Mucosa of stomach (tissue), 1 donor: ENCODE results near the gene FOXK1.
A peak's percentile ranks its signal among the peaks of the same experiment; 100 is the strongest.
"Not testable (repeated sequence)": the region's sequence is repeated elsewhere in the genome, so short reads cannot be mapped to it uniquely, and the experiment has no call there.

ENCODE experiments used
- H3K27me3 ChIP-seq: one replicate; pipeline ENCODE4 v1.7.0; 2013; ENCODE audit warnings: mild to moderate bottlenecking, low read length; ENCODE audit not compliant: control insufficient read depth, insufficient read depth
- H3K36me3 ChIP-seq: one replicate; pipeline ENCODE4 v1.7.0; 2013; ENCODE audit warnings: low read length; ENCODE audit not compliant: control insufficient read depth, insufficient read depth
- H3K4me1 ChIP-seq: one replicate; pipeline ENCODE4 v1.7.0; 2013; ENCODE audit warnings: mild to moderate bottlenecking, low read length; ENCODE audit not compliant: control insufficient read depth, insufficient read depth
- H3K4me3 ChIP-seq: one replicate; pipeline ENCODE4 v1.7.0; 2013; ENCODE audit warnings: low read length
- H3K9ac ChIP-seq: one replicate; pipeline ENCODE4 v1.7.0; 2013; ENCODE audit warnings: mild to moderate bottlenecking, low read length, moderate library complexity
- H3K9me3 ChIP-seq: one replicate; pipeline ENCODE4 v1.7.0; 2013; ENCODE audit warnings: mild to moderate bottlenecking, low read length, moderate library complexity; ENCODE audit not compliant: control insufficient read depth
- donor health status: Pancreatic carcinoma.

FOXK1 gene

DNA sequence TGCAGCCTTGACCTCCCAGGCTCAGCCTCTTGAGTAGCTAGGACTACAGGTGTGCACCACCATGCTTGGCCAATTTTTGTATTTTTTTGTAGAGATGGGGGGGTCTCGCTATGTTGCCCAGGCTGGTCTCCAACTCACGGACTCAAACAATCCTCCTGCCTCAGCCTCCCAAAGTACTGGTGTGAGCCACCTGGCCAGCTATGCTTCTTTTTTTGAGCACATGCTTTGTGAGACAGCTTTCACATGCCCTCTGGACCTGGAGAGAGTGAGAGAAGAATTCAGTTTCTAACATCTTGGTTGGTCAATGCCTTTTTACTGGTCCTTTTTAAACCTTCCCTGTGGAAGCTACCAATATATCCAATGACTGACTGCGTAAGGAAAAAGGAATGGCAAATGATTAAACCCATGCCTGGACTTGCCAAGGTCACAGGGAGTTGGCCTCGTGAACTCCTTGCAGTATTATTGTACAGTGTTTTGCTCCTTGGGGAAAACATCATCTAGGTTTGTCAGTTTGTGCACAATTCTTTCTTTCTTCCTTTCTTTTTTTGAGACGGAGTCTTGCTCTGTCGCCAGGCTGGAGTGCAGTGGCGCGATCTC, 6.2 kb upstream of the FOXK1 start:
- H3K36me3 ChIP-seq = no peaks in the 10 kb centered on the region
- H3K27me3 ChIP-seq = peaks cover 3% of the 10 kb centered on the region
- H3K4me1 ChIP-seq = no peaks in the 10 kb centered on the region
- H3K4me3 ChIP-seq = no peak overlapping the region
- no peaks in the 10 kb centered on the region for H3K9me3 ChIP-seq
- no peak overlapping the region for H3K9ac ChIP-seq

GRCh38 chr7:4677518-4677917, 4.6 kb upstream of the FOXK1 start:
- not testable (repeated sequence) for H3K36me3 ChIP-seq, H3K4me3 ChIP-seq, H3K27me3 ChIP-seq, H3K9me3 ChIP-seq, H3K9ac ChIP-seq, H3K4me1 ChIP-seq

DNA sequence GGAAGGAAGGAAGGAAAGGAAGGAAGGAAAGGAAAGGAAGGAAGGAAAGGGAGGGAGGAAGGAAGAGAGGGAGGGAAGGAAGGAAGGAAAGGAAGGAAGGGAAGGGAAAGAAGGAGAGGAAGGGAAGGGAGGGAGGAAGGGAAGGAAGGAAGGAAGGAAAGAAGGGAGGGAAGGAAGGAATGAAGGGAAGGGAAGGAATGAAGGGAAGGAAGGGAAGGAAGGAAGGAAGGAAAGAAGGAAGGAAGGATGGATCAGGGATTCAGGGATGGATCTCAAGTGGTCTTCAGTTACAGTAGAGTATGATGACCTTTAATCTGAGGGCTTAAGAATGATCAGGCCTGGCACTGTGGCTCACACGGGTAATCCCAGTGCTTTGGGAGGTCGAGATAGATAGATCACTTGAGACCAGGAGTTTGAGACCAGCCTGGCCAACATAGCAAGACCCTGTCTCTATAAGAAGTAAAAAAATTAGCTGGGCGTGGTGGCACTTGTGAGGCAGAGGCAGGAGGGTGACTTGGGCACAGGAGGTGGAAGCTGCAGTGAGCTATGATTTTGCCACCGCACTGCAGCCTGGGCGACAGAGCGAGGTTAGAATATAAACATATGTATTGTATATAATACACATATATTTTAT, 760 bp upstream of the FOXK1 start:
- H3K9me3 ChIP-seq = no peaks in the 10 kb centered on the region
- H3K27me3 ChIP-seq = no peaks in the 10 kb centered on the region
- H3K4me3 ChIP-seq = no peak overlapping the region
- H3K9ac ChIP-seq = no peak overlapping the region
- no peaks in the 10 kb centered on the region for H3K36me3 ChIP-seq
- H3K4me1 ChIP-seq = peaks cover 19% of the 10 kb centered on the region

- Histone ChIP-seq H3K4me1 (peaks cover 19% of the 10 kb centered on the region), H3K36me3 (no peaks in the 10 kb centered on the region), H3K4me3 (no peak overlapping the region), H3K9me3 (no peaks in the 10 kb centered on the region), H3K27me3 (no peaks in the 10 kb centered on the region), H3K9ac (peak overlapping the region; percentile 95)
These were observed 537 bp downstream of the FOXK1 start for GRCh38 chr7:4682621-4683042.

DNA sequence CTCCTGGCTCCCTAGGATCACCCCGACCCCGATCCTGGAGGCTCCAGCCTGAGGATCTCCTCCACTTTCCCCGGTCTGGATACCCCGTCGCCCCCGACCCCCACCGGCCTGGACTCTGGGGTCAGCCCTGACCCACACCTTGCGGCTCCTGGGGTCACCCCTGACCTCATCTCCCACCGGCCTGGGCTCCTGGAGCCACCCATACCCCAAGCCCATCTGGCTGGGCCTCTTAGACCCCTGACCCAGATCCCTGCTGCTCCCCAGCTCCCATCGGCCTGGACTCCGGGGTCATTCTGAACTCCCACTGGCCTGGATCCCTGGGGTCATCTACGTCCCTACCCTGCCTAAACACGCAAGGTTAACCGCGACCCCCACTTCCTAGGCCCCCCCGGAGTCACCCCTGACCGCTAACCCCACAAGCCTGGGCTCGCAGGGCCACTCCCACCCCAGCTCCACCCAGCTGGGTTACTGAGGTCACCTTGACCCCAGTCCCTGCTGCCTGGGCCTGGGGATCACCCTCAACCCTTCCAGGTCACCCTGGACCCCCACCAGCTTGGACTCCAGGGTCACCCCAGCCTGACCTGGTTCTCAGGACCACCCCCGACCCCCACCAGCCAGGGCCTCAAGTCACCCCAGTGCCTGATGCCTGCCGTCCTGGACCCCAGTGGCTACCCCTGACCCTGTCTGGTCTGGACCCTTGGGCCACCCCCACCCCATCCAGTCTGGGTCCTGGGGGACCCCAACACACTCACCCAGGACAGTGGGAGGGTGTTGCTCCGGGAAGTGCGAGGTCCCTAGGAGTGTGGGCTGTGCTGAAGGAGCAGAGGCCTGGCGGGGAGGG, 1.2 kb downstream of the FOXK1 start:
- Histone ChIP-seq H3K27me3 (no peaks in the 10 kb centered on the region), H3K9me3 (no peaks in the 10 kb centered on the region), H3K4me1 (peaks cover 19% of the 10 kb centered on the region), H3K36me3 (no peaks in the 10 kb centered on the region), H3K9ac (peak overlapping the region; percentile 95), H3K4me3 (peak overlapping the region; percentile 95)

DNA sequence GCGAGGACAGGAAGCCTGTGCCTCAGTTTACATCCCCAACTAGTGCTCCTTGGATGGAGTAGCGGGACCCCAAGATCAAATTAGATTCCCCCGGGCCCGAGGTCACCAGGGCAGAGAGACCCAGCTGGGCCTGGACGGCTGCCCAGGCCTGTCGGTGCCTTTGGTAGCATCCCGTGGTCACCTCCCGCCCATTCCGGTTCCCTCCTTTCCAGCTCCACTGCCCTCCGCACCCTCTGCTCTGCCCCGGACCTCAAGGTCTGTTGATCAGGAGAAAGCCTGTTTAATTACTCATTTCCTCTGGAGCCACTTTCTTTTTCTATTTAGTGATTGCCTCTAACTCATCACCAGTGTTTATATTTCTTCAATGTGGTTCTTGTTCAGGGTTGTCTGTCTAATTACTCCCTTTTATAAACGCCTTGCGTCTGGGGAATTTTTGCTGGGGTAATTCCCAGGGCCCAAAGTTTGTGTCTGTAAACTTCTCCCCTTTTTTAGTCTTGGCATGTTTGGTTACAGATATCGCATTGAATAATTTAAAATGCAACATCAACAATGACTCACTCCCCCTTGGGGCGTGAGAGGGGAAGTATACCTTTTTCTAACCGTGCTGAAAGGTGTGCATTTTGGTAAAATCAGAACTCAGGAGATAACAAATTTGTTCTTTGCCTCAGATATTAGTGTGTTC, 1.9 kb downstream of the FOXK1 start:
- Histone ChIP-seq H3K27me3 (no peaks in the 10 kb centered on the region), H3K4me3 (peak overlapping the region; percentile 95), H3K9ac (peak overlapping the region; percentile 95), H3K4me1 (peaks cover 19% of the 10 kb centered on the region), H3K9me3 (no peaks in the 10 kb centered on the region), H3K36me3 (no peaks in the 10 kb centered on the region)

DNA sequence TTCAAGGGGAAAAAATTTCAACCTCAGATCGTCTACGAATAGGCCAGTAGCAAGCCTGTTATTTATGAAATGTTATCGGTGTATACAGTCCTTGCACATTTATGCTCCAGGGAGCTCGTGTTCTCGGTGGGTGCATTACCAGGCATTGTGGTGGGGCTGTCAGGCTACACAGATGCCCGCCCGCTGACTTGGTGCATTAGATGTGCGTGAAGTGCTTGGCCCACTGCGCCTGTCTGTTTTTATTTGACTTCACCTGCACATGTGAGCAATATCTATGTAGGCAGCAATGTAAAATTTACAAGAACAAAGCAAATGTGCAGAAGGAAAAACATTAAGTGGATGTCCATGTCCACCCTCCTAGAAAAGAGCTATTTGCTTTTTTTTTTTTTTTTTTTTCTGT, 2.8 kb downstream of the FOXK1 start:
- Histone ChIP-seq H3K9me3 (no peaks in the 10 kb centered on the region), H3K9ac (peak overlapping the region; percentile 95), H3K4me3 (no peak overlapping the region), H3K4me1 (peaks cover 19% of the 10 kb centered on the region), H3K36me3 (no peaks in the 10 kb centered on the region), H3K27me3 (no peaks in the 10 kb centered on the region)

GRCh38 chr7:4685676-4686075, 3.6 kb downstream of the FOXK1 start:
- H3K27me3 ChIP-seq, H3K9ac ChIP-seq, H3K4me3 ChIP-seq, H3K36me3 ChIP-seq, H3K9me3 ChIP-seq: not testable (repeated sequence)
- peaks cover 19% of the 10 kb centered on the region for H3K4me1 ChIP-seq

DNA sequence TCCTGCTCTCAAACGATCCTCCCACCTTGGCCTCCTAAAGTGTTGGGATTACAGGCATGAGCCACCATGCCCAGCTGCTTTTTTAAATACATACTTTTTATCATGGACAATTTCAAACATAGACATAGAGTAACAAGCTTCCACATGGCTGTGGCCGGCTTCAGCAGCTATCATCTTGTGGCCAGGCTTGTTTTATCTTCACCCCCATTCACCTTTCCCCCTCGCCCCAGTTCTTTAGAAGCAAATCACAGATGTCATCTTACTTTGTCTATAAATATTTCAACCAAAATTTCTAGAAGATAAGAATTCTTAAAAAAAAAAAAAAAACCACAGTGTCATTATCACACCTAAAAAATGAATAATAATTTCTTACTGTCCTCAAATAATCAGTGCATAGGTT, 5.9 kb downstream of the FOXK1 start:
- Histone ChIP-seq H3K4me3 (no peak overlapping the region), H3K4me1 (peaks cover 19% of the 10 kb centered on the region), H3K9me3 (no peaks in the 10 kb centered on the region), H3K27me3 (no peaks in the 10 kb centered on the region), H3K36me3 (no peaks in the 10 kb centered on the region), H3K9ac (no peak overlapping the region)

DNA sequence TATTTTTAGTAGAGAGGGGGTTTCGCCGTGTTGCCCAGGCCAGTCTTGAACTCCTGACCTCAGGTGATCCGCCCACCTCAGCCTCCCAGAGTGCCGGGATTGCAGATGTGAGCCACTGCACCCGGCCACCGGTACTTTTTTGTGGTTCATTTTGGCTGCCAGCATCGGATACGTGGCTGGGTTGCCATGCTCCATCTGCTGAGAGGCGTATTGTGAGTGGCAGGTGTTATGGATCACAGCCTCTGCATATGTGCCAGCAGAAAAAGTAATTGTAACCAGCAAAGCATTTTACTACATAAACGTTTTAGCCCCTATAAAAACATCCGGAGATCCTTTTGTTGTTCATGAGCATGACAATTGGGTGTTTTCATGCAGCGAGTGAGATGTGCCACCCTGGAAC, 7.1 kb downstream of the FOXK1 start:
- no peak overlapping the region for H3K4me3 ChIP-seq

GRCh38 chr7:4689668-4690067, 7.6 kb downstream of the FOXK1 start:
- H3K27me3 ChIP-seq = no peaks in the 10 kb centered on the region
- peaks cover 3% of the 10 kb centered on the region for H3K4me1 ChIP-seq
- no peak overlapping the region for H3K9ac ChIP-seq
- H3K4me3 ChIP-seq = no peak overlapping the region
- no peaks in the 10 kb centered on the region for H3K36me3 ChIP-seq
- no peaks in the 10 kb centered on the region for H3K9me3 ChIP-seq

More for the DNA sequence above, 7.1 kb downstream of the FOXK1 start:
- Histone ChIP-seq H3K27me3 (no peaks in the 10 kb centered on the region), H3K9me3 (no peaks in the 10 kb centered on the region), H3K4me1 (peaks cover 9% of the 10 kb centered on the region), H3K9ac (no peak overlapping the region), H3K36me3 (no peaks in the 10 kb centered on the region)
